ENCODE results near the gene HECA. TPM values are rescaled to one million over a fixed set of nuclear protein-coding genes. Genes with fewer than 3 reads are reported as not detected.
A peak's percentile ranks its signal among the peaks of the same experiment; 100 is the strongest.
"Not testable (repeated sequence)": the region's sequence is repeated elsewhere in the genome, so short reads cannot be mapped to it uniquely, and the experiment has no call there.

HECA gene
- total RNA-seq, 1 donor from 2014 or later: 10.9 TPM

DNA sequence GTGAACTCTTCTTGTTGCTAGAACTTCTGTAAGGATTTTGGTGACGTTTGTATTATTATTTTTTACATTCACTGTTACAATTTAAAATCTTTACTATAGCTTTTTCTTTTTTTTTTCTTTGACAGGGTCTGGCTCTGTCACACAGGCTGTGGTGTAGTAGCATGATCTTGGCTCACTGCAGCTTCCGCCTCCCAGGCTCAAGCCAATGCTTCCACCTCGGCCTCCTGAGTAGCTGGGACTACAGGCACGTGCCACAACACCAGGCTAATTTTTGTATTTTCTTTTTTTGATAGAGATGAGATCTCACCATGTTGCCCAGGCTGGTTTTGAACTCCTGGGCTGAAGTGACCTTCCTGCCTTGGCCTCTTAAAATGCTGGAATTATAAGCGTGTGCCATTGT lies 21.2 kb downstream of the HECA start:
- no peak for DNase-seq (ENCODE audit: low spot score, unreplicated experiment)
- TF ChIP-seq CTCF (IDR thresholded peaks at IDR 0.05; ENCODE audit: unreplicated experiment): no peak
- no peak overlapping the region for H3K4me3 Mint-ChIP-seq (ENCODE audit: low read depth)
- no peaks in the 10 kb centered on the region for H3K9me3 Mint-ChIP-seq (ENCODE audit: low read depth)
- H3K27ac Mint-ChIP-seq: no peak overlapping the region
- peaks cover 2% of the 10 kb centered on the region for H3K36me3 Mint-ChIP-seq (ENCODE audit: insufficient read depth)
- peaks cover 8% of the 10 kb centered on the region for H3K4me1 Mint-ChIP-seq (ENCODE audit: low read depth)
- no peaks in the 10 kb centered on the region for H3K27me3 Mint-ChIP-seq

DNA sequence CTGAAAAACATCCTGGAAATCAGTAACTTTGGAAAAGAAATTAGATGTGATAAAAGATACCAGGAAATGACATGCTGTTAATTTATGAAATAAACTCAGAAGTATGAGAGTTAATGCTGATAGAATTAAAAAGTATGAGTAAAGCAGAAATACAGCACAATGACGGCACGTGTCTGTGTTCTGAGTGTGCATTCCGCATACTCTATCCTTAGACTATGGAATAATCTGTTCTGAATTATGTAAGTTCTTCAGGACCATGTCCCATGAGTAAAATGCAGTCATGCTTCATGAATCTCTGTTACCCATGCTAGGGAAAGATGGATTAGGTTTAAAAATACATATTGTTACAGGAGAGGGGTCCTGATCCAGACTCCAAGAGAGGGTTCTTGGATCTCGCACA lies 21.7 kb downstream of the HECA start:
- peaks cover 2% of the 10 kb centered on the region for H3K36me3 Mint-ChIP-seq (ENCODE audit: insufficient read depth)
- no peak overlapping the region for H3K27ac Mint-ChIP-seq
- H3K9me3 Mint-ChIP-seq (ENCODE audit: low read depth): no peaks in the 10 kb centered on the region
- DNase-seq (ENCODE audit: low spot score, unreplicated experiment): no peak
- no peak overlapping the region for H3K4me3 Mint-ChIP-seq (ENCODE audit: low read depth)
- TF ChIP-seq CTCF (IDR thresholded peaks at IDR 0.05; ENCODE audit: unreplicated experiment): no peak
- peaks cover 10% of the 10 kb centered on the region for H3K4me1 Mint-ChIP-seq (ENCODE audit: low read depth)
- H3K27me3 Mint-ChIP-seq: no peaks in the 10 kb centered on the region

GRCh38 chr6:139157086-139157485 lies 22.2 kb downstream of the HECA start:
- not testable (repeated sequence) for H3K9me3 Mint-ChIP-seq (ENCODE audit: low read depth); H3K27ac Mint-ChIP-seq; H3K4me3 Mint-ChIP-seq (ENCODE audit: low read depth); H3K36me3 Mint-ChIP-seq (ENCODE audit: insufficient read depth); H3K27me3 Mint-ChIP-seq; DNase-seq (ENCODE audit: low spot score, unreplicated experiment)
- H3K4me1 Mint-ChIP-seq (ENCODE audit: low read depth): peaks cover 15% of the 10 kb centered on the region

DNA sequence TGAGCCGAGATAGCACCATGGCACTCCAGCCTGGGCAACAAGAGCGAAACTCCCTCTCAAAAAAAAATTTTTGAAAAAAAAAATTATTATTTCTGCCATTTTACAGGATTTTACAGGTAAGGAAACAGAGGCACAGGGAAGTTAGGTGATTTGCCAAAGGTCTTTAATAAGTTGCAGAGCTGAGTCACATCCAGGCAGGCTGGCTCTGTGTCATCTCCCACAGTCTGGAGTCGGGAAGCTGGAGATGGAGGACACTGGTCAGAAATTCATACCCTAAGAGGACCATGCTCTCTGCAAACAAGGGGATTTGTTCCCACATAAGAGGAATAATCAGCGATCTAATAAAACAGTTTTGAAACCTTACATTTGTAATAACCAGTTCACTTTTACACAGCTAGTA lies 24.1 kb downstream of the HECA start:
- H3K4me3 Mint-ChIP-seq (ENCODE audit: low read depth): no peak overlapping the region
- H3K9me3 Mint-ChIP-seq (ENCODE audit: low read depth): no peaks in the 10 kb centered on the region
- peaks cover 21% of the 10 kb centered on the region for H3K4me1 Mint-ChIP-seq (ENCODE audit: low read depth)
- H3K27ac Mint-ChIP-seq: no peak overlapping the region
- TF ChIP-seq CTCF (IDR thresholded peaks at IDR 0.05; ENCODE audit: unreplicated experiment): no peak
- no peak for DNase-seq (ENCODE audit: low spot score, unreplicated experiment)
- H3K27me3 Mint-ChIP-seq: no peaks in the 10 kb centered on the region
- H3K36me3 Mint-ChIP-seq (ENCODE audit: insufficient read depth): peaks cover 2% of the 10 kb centered on the region

GRCh38 chr6:139161169-139161568 lies 26.3 kb downstream of the HECA start:
- Mint-ChIP-seq H3K9me3 (ENCODE audit: low read depth) (no peaks in the 10 kb centered on the region), H3K27ac (no peak overlapping the region), H3K36me3 (ENCODE audit: insufficient read depth) (peaks cover 2% of the 10 kb centered on the region), H3K4me1 (ENCODE audit: low read depth) (peaks cover 21% of the 10 kb centered on the region), H3K27me3 (no peaks in the 10 kb centered on the region), H3K4me3 (ENCODE audit: low read depth) (no peak overlapping the region)
- TF ChIP-seq CTCF (IDR thresholded peaks at IDR 0.05; ENCODE audit: unreplicated experiment): no peak
- no peak for DNase-seq (ENCODE audit: low spot score, unreplicated experiment)

GRCh38 chr6:139161817-139162284 lies 27.0 kb downstream of the HECA start:
- Mint-ChIP-seq H3K4me1 (ENCODE audit: low read depth) (peaks cover 19% of the 10 kb centered on the region), H3K27me3 (no peaks in the 10 kb centered on the region), H3K4me3 (ENCODE audit: low read depth) (no peak overlapping the region), H3K9me3 (ENCODE audit: low read depth) (no peaks in the 10 kb centered on the region), H3K36me3 (ENCODE audit: insufficient read depth) (peaks cover 4% of the 10 kb centered on the region), H3K27ac (peak overlapping the region; percentile 5)
- TF ChIP-seq CTCF (IDR thresholded peaks at IDR 0.05; ENCODE audit: unreplicated experiment): no peak
- DNase-seq (ENCODE audit: low spot score, unreplicated experiment): no peak

Measured in progenitor cell of endocrine pancreas (in vitro differentiated cells).